ENCODE measurements around the gene TMEM98.

The TMEM98 gene

DNA sequence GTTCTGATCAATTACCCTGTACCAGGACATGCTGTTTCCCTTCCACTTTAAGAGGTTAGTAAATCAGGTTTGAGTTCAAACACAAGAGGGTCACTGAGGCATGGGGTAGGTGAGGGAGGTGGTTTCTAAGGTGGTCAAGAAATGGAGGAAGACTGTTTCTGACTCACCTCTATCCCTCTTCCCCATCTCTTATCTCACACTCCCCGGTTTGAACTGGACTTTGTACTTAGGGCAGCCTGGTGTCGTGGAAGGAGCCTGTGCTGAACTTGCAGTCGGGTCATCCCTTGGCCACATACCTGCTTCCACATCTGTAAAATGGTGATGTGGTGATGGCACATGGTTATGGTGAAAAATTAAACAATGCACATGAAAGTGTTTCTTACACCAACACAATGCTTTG is 17.2 kb upstream of the TMEM98 start:
- H4K8ac ChIP-seq (ENCODE audit: low read depth, low read length) = peak overlapping the region; percentile 77
- DNase-seq = no peak
- H3K23ac ChIP-seq (ENCODE audit: low read length) = peak overlapping the region; percentile 91
- H2BK5ac ChIP-seq (ENCODE audit: low read depth, low read length, poor library complexity) = no peak overlapping the region
- H3K14ac ChIP-seq (ENCODE audit: low read length) = no peak overlapping the region
- H2AFZ ChIP-seq (ENCODE audit: insufficient read depth, low read length, poor library complexity) = no peak overlapping the region
- no peaks in the 10 kb centered on the region for H3K79me1 ChIP-seq (ENCODE audit: low read length)
- H2AK5ac ChIP-seq (ENCODE audit: low read length) = no peak overlapping the region
- H3K36me3 ChIP-seq (ENCODE audit: control insufficient read depth in 1 of 2, insufficient read depth in 2 of 2, low read length in 2 of 2) = no peaks in the 10 kb centered on the region
- no peak overlapping the region for H3K4ac ChIP-seq (ENCODE audit: low read depth, low read length)
- H4K12ac ChIP-seq (ENCODE audit: low read depth, low read length) = no peak overlapping the region
- no peaks in the 10 kb centered on the region for H3K9me3 ChIP-seq (ENCODE audit: insufficient read depth, low read depth, low read length)
- H3K4me3 ChIP-seq (ENCODE audit: low read depth, low read length) = no peak overlapping the region
- no peak overlapping the region for H4K91ac ChIP-seq (ENCODE audit: low read depth, low read length)
- H3K79me2 ChIP-seq (ENCODE audit: control insufficient read depth, insufficient read depth, low read length, poor library complexity) = no peaks in the 10 kb centered on the region
- WGBS (ENCODE audit: extremely low coverage, insufficient coverage, insufficient read length) = no CpG with 5 or more reads among the region's 3 CpGs
- no peak overlapping the region for H3K27ac ChIP-seq (ENCODE audit: low read depth, low read length)
- no peaks in the 10 kb centered on the region for H3K27me3 ChIP-seq (ENCODE audit: insufficient read depth, low read length)
- H3K18ac ChIP-seq (ENCODE audit: low read length) = no peak overlapping the region
- no peaks in the 10 kb centered on the region for H3K4me1 ChIP-seq (ENCODE audit: control insufficient read depth in 1 of 2, insufficient read depth in 2 of 2, low read length in 2 of 2)
- H3K4me2 ChIP-seq (ENCODE audit: low read length) = no peak overlapping the region
- no peak overlapping the region for H2BK12ac ChIP-seq (ENCODE audit: low read length)
- no peak overlapping the region for H3K9ac ChIP-seq (ENCODE audit: low read length)
- H2BK120ac ChIP-seq (ENCODE audit: insufficient read depth, low read length, poor library complexity) = no peak overlapping the region

DNA sequence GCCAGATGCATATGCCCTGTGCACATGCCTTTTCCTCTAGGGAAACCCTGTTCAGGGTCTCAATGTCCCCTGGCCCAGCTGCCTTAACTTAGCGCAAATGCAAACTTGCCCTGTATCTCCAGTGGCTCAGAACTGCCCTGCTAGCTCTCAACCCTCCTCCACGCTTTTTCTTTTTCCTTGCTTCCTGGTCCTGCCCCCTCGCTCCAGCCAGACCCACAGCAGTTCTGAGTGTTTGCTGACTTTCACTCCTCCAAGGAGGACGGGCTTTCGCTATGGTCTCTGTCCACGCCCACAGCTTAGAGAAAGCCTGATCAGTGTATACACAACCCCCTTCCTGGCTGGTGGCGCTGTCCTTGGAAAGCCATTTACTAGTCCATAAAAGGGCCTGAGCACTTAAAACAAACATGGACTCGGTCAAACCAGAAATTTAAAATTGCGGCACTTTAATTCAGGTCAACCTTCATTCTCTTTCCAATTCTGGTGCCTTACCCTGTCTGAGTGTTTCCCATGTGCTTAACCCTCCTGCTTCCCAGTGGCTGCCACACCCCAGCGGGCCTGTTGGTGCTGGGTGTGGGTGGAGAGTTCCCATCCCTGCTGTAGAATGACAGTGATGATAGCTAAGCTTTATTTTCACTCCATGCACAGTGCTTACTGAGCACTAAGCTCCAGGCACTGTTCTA is 15.6 kb upstream of the TMEM98 start:
- no peaks in the 10 kb centered on the region for H3K79me1 ChIP-seq (ENCODE audit: low read length)
- no peak overlapping the region for H2BK12ac ChIP-seq (ENCODE audit: low read length)
- H3K36me3 ChIP-seq (ENCODE audit: control insufficient read depth in 1 of 2, insufficient read depth in 2 of 2, low read length in 2 of 2) = no peaks in the 10 kb centered on the region
- H2AK5ac ChIP-seq (ENCODE audit: low read length) = no peak overlapping the region
- no peaks in the 10 kb centered on the region for H3K4me1 ChIP-seq (ENCODE audit: control insufficient read depth in 1 of 2, insufficient read depth in 2 of 2, low read length in 2 of 2)
- H3K9ac ChIP-seq (ENCODE audit: low read length) = no peak overlapping the region
- no peak overlapping the region for H3K4me3 ChIP-seq (ENCODE audit: low read depth, low read length)
- H4K12ac ChIP-seq (ENCODE audit: low read depth, low read length) = no peak overlapping the region
- H3K4ac ChIP-seq (ENCODE audit: low read depth, low read length) = no peak overlapping the region
- H3K27me3 ChIP-seq (ENCODE audit: insufficient read depth, low read length) = no peaks in the 10 kb centered on the region
- H3K79me2 ChIP-seq (ENCODE audit: control insufficient read depth, insufficient read depth, low read length, poor library complexity) = no peaks in the 10 kb centered on the region
- peak overlapping the region; percentile 44 for H2AFZ ChIP-seq (ENCODE audit: insufficient read depth, low read length, poor library complexity)
- no CpG with 5 or more reads among the region's 10 CpGs for WGBS (ENCODE audit: extremely low coverage, insufficient coverage, insufficient read length)
- peak; percentile 14 to 42 for DNase-seq
- H2BK5ac ChIP-seq (ENCODE audit: low read depth, low read length, poor library complexity) = no peak overlapping the region
- H3K4me2 ChIP-seq (ENCODE audit: low read length) = no peak overlapping the region
- no peak overlapping the region for H2BK120ac ChIP-seq (ENCODE audit: insufficient read depth, low read length, poor library complexity)
- H4K8ac ChIP-seq (ENCODE audit: low read depth, low read length) = no peak overlapping the region
- H3K18ac ChIP-seq (ENCODE audit: low read length) = no peak overlapping the region
- no peak overlapping the region for H3K23ac ChIP-seq (ENCODE audit: low read length)
- no peak overlapping the region for H3K27ac ChIP-seq (ENCODE audit: low read depth, low read length)
- H4K91ac ChIP-seq (ENCODE audit: low read depth, low read length) = no peak overlapping the region
- no peak overlapping the region for H3K14ac ChIP-seq (ENCODE audit: low read length)
- H3K9me3 ChIP-seq (ENCODE audit: insufficient read depth, low read depth, low read length) = no peaks in the 10 kb centered on the region

- no peak overlapping the region for H4K8ac ChIP-seq (ENCODE audit: low read depth, low read length)
- no peak overlapping the region for H3K4me2 ChIP-seq (ENCODE audit: low read length)
- H3K23ac ChIP-seq (ENCODE audit: low read length) = no peak overlapping the region
- H3K4me1 ChIP-seq (ENCODE audit: control insufficient read depth in 1 of 2, insufficient read depth in 2 of 2, low read length in 2 of 2) = no peaks in the 10 kb centered on the region
- no peak overlapping the region for H2BK12ac ChIP-seq (ENCODE audit: low read length)
- H3K18ac ChIP-seq (ENCODE audit: low read length) = no peak overlapping the region
- no peak overlapping the region for H2BK5ac ChIP-seq (ENCODE audit: low read depth, low read length, poor library complexity)
- H3K9ac ChIP-seq (ENCODE audit: low read length) = no peak overlapping the region
- H4K12ac ChIP-seq (ENCODE audit: low read depth, low read length) = no peak overlapping the region
- no peaks in the 10 kb centered on the region for H3K27me3 ChIP-seq (ENCODE audit: insufficient read depth, low read length)
- H3K4me3 ChIP-seq (ENCODE audit: low read depth, low read length) = no peak overlapping the region
- H3K14ac ChIP-seq (ENCODE audit: low read length) = no peak overlapping the region
- no peaks in the 10 kb centered on the region for H3K79me2 ChIP-seq (ENCODE audit: control insufficient read depth, insufficient read depth, low read length, poor library complexity)
- H3K9me3 ChIP-seq (ENCODE audit: insufficient read depth, low read depth, low read length) = no peaks in the 10 kb centered on the region
- no CpG with 5 or more reads among the region's 7 CpGs for WGBS (ENCODE audit: extremely low coverage, insufficient coverage, insufficient read length)
- H3K27ac ChIP-seq (ENCODE audit: low read depth, low read length) = no peak overlapping the region
- H3K36me3 ChIP-seq (ENCODE audit: control insufficient read depth in 1 of 2, insufficient read depth in 2 of 2, low read length in 2 of 2) = no peaks in the 10 kb centered on the region
- H2AFZ ChIP-seq (ENCODE audit: insufficient read depth, low read length, poor library complexity) = no peak overlapping the region
- no peak overlapping the region for H3K4ac ChIP-seq (ENCODE audit: low read depth, low read length)
- H2BK120ac ChIP-seq (ENCODE audit: insufficient read depth, low read length, poor library complexity) = no peak overlapping the region
- no peak overlapping the region for H4K91ac ChIP-seq (ENCODE audit: low read depth, low read length)
- H2AK5ac ChIP-seq (ENCODE audit: low read length) = no peak overlapping the region
- no peaks in the 10 kb centered on the region for H3K79me1 ChIP-seq (ENCODE audit: low read length)
- no peak for DNase-seq
Observed at GRCh38 chr17:32913593-32913992, 14.4 kb upstream of the TMEM98 start.

GRCh38 chr17:32914181-32914580 is 13.8 kb upstream of the TMEM98 start:
- WGBS (ENCODE audit: extremely low coverage, insufficient coverage, insufficient read length) = no CpG with 5 or more reads among the region's 3 CpGs
- H3K9me3 ChIP-seq (ENCODE audit: insufficient read depth, low read depth, low read length) = no peaks in the 10 kb centered on the region
- H4K91ac ChIP-seq (ENCODE audit: low read depth, low read length) = no peak overlapping the region
- H4K8ac ChIP-seq (ENCODE audit: low read depth, low read length) = no peak overlapping the region
- no peak overlapping the region for H2BK120ac ChIP-seq (ENCODE audit: insufficient read depth, low read length, poor library complexity)
- no peak overlapping the region for H3K14ac ChIP-seq (ENCODE audit: low read length)
- H3K4ac ChIP-seq (ENCODE audit: low read depth, low read length) = no peak overlapping the region
- H3K4me3 ChIP-seq (ENCODE audit: low read depth, low read length) = no peak overlapping the region
- no peak overlapping the region for H2BK5ac ChIP-seq (ENCODE audit: low read depth, low read length, poor library complexity)
- no peak overlapping the region for H3K4me2 ChIP-seq (ENCODE audit: low read length)
- H3K18ac ChIP-seq (ENCODE audit: low read length) = no peak overlapping the region
- no peaks in the 10 kb centered on the region for H3K4me1 ChIP-seq (ENCODE audit: control insufficient read depth in 1 of 2, insufficient read depth in 2 of 2, low read length in 2 of 2)
- no peaks in the 10 kb centered on the region for H3K79me2 ChIP-seq (ENCODE audit: control insufficient read depth, insufficient read depth, low read length, poor library complexity)
- no peak for DNase-seq
- H3K23ac ChIP-seq (ENCODE audit: low read length) = no peak overlapping the region
- H2BK12ac ChIP-seq (ENCODE audit: low read length) = no peak overlapping the region
- no peak overlapping the region for H4K12ac ChIP-seq (ENCODE audit: low read depth, low read length)
- H3K79me1 ChIP-seq (ENCODE audit: low read length) = no peaks in the 10 kb centered on the region
- no peak overlapping the region for H3K9ac ChIP-seq (ENCODE audit: low read length)
- no peaks in the 10 kb centered on the region for H3K36me3 ChIP-seq (ENCODE audit: control insufficient read depth in 1 of 2, insufficient read depth in 2 of 2, low read length in 2 of 2)
- no peak overlapping the region for H2AFZ ChIP-seq (ENCODE audit: insufficient read depth, low read length, poor library complexity)
- no peaks in the 10 kb centered on the region for H3K27me3 ChIP-seq (ENCODE audit: insufficient read depth, low read length)
- no peak overlapping the region for H3K27ac ChIP-seq (ENCODE audit: low read depth, low read length)
- no peak overlapping the region for H2AK5ac ChIP-seq (ENCODE audit: low read length)
